Fibroblast of lung (primary cell): Measurements from ENCODE around the gene SMYD1. TPM values are rescaled to one million over a fixed set of nuclear protein-coding genes. Genes with fewer than 3 reads are reported as not detected.

Experiments used
- DNase-seq, 2 donors: peaks; one replicate each; pipeline versions ENCODE4 v3.0.0 to v3.0.0-alpha.2; 2010; ENCODE audit warnings: low read depth in 2 of 2
- H2AFZ ChIP-seq: 2 replicates; pipeline ENCODE4 v1.5.1; 2012; ENCODE audit warnings: low read length, control low read depth, inconsistent platforms
- H3K27ac ChIP-seq: 2 replicates; pipeline ENCODE4 v1.5.1; 2011; ENCODE audit warnings: low read length, control low read depth; ENCODE audit not compliant: insufficient read depth
- H3K27me3 ChIP-seq: 2 replicates; pipeline ENCODE4 v1.5.1; 2011; ENCODE audit warnings: mild to moderate bottlenecking, low read length; ENCODE audit not compliant: control insufficient read depth, insufficient read depth
- H3K36me3 ChIP-seq: 2 replicates; pipeline ENCODE4 v1.5.1; 2011; ENCODE audit warnings: low read length; ENCODE audit not compliant: control insufficient read depth, insufficient read depth
- H3K4me1 ChIP-seq: 2 replicates; pipeline ENCODE4 v1.5.1; 2011; ENCODE audit warnings: low read length; ENCODE audit not compliant: control insufficient read depth, insufficient read depth; ENCODE audit errors: extremely low read depth
- H3K4me2 ChIP-seq: 2 replicates; pipeline ENCODE4 v1.5.1; 2011; ENCODE audit warnings: low read length, control low read depth; ENCODE audit not compliant: insufficient read depth; ENCODE audit errors: extremely low read depth
- H3K4me3 ChIP-seq, 4 experiments: fragments of 200-600 bp in 1 of 4; sonication (generic) in 1 of 4; replicated peaks in 1 of 4; 2 replicates each; pipeline ENCODE4 v1.5.1; 2011 to 2016; ENCODE audit warnings: low read length in 4 of 4, low read depth in 3 of 4, mild to moderate bottlenecking in 3 of 4, control low read depth in 2 of 4, inconsistent platforms in 1 of 4, mixed read lengths in 1 of 4; ENCODE audit not compliant: insufficient read depth in 1 of 4; ENCODE audit errors: control extremely low read depth in 1 of 4
- H3K79me2 ChIP-seq: 2 replicates; pipeline ENCODE4 v1.5.1; 2012; ENCODE audit warnings: mild to moderate bottlenecking, low read length, inconsistent platforms; ENCODE audit not compliant: control insufficient read depth, insufficient read depth
- H3K9ac ChIP-seq: 2 replicates; pipeline ENCODE4 v1.5.1; 2011; ENCODE audit warnings: mild to moderate bottlenecking, low read length, control low read depth; ENCODE audit not compliant: insufficient read depth
- H3K9me3 ChIP-seq: 2 replicates; pipeline ENCODE4 v1.5.1; 2012; ENCODE audit warnings: low read depth, low read length; ENCODE audit not compliant: control insufficient read depth, insufficient read depth
- H4K20me1 ChIP-seq: 2 replicates; pipeline ENCODE4 v1.5.1; 2011; ENCODE audit warnings: low read length; ENCODE audit not compliant: control insufficient read depth, insufficient read depth; ENCODE audit errors: extremely low read depth
- EZH2 ChIP-seq: IDR thresholded peaks from 2 replicates; pipeline ENCODE4 v1.5.1; 2012; ENCODE audit warnings: low read length, control low read depth, mild to moderate bottlenecking; ENCODE audit errors: missing control alignments
- polyA plus RNA-seq, 2 donors: library from polyadenylated mRNA; depleted of rRNA in 1 of 2; stranded (reverse) in 1 of 2; unstranded in 1 of 2; fragments of >200 nt; gene quantifications; 2 replicates each; pipeline ENCODE4 v1.2.1, GENCODE V29; 2011 to 2012; ENCODE audit warnings: missing spikeins in 1 of 2
- total RNA-seq: library from RNA; depleted of rRNA; stranded (reverse); fragments of >200 nt; gene quantifications from 2 replicates; pipeline ENCODE4 v1.2.1, GENCODE V29; 2014
- TF ChIP-seq, protein P1 (sequence below), 2 donors: IDR thresholded peaks in 1 of 2; conservative IDR thresholded peaks in 1 of 2; 1 replicate in 1 of 2; 2 replicates in 1 of 2; pipeline ENCODE4 v1.5.1; 2011 to 2012; ENCODE audit warnings: low read length in 2 of 2, control low read depth in 1 of 2, inconsistent platforms in 1 of 2, low read depth in 1 of 2, mild to moderate bottlenecking in 1 of 2

SMYD1 gene
- total and polyA plus RNA-seq, 2 donors (not counting 1 experiment from before 2014, with no cell fraction given): not detected

DNA sequence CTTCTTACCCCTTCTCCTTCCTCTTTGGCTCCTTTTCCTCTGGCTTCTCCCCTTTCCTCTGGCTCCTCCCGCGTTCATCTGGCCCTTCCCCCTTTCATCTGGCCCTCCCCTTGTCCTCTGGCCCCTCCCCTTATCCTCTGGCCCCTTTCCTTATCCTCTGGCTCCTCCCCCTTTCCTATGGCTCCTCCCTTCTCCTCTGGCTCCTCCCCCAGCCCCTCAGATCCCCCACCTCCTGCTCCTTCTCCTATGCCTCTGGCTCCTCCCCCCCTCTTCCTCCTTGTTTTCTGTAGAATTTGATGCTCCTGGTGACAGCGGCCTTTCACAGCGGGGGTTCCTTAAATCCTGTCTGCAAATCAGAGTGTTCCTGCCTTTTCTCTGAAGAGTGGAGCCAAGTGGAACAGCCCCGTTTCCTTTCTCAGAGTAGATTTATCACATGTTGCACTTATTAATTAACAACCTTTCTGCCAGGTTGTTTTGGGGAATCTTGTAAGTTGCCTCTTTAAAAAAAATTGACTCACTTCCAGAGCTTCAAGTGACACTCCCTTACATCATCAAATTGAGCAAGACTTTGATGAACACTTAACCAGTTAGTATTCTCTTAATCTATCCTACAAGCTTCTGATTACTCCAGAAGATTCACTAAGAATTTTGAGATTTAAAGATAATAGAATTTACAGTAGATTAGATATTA is 32.3 kb downstream of the SMYD1 start:
- DNase-seq: peak in 1 of 2 donors; percentile 39
- Histone ChIP-seq H2AFZ (no peak overlapping the region), H3K27ac (no peak overlapping the region)

DNA sequence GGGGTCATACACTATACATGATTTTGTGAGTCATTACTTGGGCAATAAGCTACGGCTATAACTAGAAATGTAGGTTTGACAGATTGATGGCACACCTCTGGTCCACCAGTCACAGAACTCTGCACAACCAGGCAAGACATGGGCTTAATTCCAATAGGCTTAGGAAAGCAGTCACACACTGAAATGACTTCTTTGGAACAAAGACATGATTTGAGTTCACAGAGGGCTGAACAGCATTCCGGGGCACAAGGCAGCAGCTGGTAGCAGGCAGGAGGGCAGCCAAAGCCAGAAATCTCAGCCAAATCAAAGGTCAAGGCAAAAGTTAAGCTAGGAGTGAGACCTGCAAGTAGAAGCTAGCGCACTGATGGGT is 32.8 kb downstream of the SMYD1 start:
- Histone ChIP-seq H3K36me3 (no peaks in the 10 kb centered on the region), H3K9ac (no peak overlapping the region), H3K4me2 (no peak overlapping the region), H3K4me1 (no peaks in the 10 kb centered on the region), H2AFZ (no peak overlapping the region), H3K79me2 (no peaks in the 10 kb centered on the region), H3K4me3 (no peak overlapping the region), H3K27me3 (peaks cover 3% of the 10 kb centered on the region), H3K9me3 (no peaks in the 10 kb centered on the region), H3K27ac (no peak overlapping the region), H4K20me1 (no peaks in the 10 kb centered on the region)
- TF ChIP-seq, protein P1, sequence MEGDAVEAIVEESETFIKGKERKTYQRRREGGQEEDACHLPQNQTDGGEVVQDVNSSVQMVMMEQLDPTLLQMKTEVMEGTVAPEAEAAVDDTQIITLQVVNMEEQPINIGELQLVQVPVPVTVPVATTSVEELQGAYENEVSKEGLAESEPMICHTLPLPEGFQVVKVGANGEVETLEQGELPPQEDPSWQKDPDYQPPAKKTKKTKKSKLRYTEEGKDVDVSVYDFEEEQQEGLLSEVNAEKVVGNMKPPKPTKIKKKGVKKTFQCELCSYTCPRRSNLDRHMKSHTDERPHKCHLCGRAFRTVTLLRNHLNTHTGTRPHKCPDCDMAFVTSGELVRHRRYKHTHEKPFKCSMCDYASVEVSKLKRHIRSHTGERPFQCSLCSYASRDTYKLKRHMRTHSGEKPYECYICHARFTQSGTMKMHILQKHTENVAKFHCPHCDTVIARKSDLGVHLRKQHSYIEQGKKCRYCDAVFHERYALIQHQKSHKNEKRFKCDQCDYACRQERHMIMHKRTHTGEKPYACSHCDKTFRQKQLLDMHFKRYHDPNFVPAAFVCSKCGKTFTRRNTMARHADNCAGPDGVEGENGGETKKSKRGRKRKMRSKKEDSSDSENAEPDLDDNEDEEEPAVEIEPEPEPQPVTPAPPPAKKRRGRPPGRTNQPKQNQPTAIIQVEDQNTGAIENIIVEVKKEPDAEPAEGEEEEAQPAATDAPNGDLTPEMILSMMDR (conservative IDR thresholded peaks at IDR 0.05 in 1 of 2, IDR thresholded peaks at IDR 0.05 in 1 of 2; ENCODE audit: low read depth in 1 of 2, low read length in 2 of 2): no peak
- no peak for TF ChIP-seq EZH2
- no peak for DNase-seq

More for the DNA sequence above, 32.3 kb downstream of the SMYD1 start:
- Histone ChIP-seq H3K4me1 (no peaks in the 10 kb centered on the region), H3K4me3 (no peak overlapping the region), H3K4me2 (no peak overlapping the region), H3K9ac (no peak overlapping the region), H4K20me1 (no peaks in the 10 kb centered on the region), H3K27me3 (peaks cover 3% of the 10 kb centered on the region), H3K36me3 (no peaks in the 10 kb centered on the region), H3K9me3 (no peaks in the 10 kb centered on the region), H3K79me2 (no peaks in the 10 kb centered on the region)
- TF ChIP-seq, protein P1 (conservative IDR thresholded peaks at IDR 0.05 in 1 of 2, IDR thresholded peaks at IDR 0.05 in 1 of 2; ENCODE audit: low read depth in 1 of 2, low read length in 2 of 2): no peak
- no peak for TF ChIP-seq EZH2

- Histone ChIP-seq H3K4me3 (no peak overlapping the region), H3K9me3 (no peaks in the 10 kb centered on the region), H3K27me3 (no peaks in the 10 kb centered on the region), H3K4me1 (no peaks in the 10 kb centered on the region), H3K9ac (no peak overlapping the region), H3K79me2 (no peaks in the 10 kb centered on the region), H3K4me2 (no peak overlapping the region), H4K20me1 (no peaks in the 10 kb centered on the region), H3K27ac (no peak overlapping the region), H3K36me3 (no peaks in the 10 kb centered on the region), H2AFZ (no peak overlapping the region)
- no peak for DNase-seq
- TF ChIP-seq, protein P1 (conservative IDR thresholded peaks at IDR 0.05 in 1 of 2, IDR thresholded peaks at IDR 0.05 in 1 of 2; ENCODE audit: low read depth in 1 of 2, low read length in 2 of 2): no peak
- no peak for TF ChIP-seq EZH2
Observed at GRCh38 chr2:88108796-88109195, 41.2 kb downstream of the SMYD1 start.
